Astrocyte (in vitro differentiated cells and primary cell): ENCODE results near the gene ANKH.

Experiments
- CTCF ChIP-seq: IDR thresholded peaks from 2 replicates; pipeline ENCODE4 v1.5.1; 2011; ENCODE audit warnings: low read depth, mild to moderate bottlenecking, inconsistent platforms, low read length, moderate library complexity; ENCODE audit not compliant: insufficient read depth
- EZH2 ChIP-seq: IDR thresholded peaks from 2 replicates; pipeline ENCODE4 v1.6.1; 2012; ENCODE audit warnings: mild to moderate bottlenecking, low read length, inconsistent platforms; ENCODE audit not compliant: insufficient read depth

GRCh38 chr5:14749579-14750101, 121.9 kb downstream of the ANKH start:
- TF ChIP-seq CTCF (no peak), EZH2 (no peak)
